Neural cell (in vitro differentiated cells): ENCODE measurements around the gene ENDOD1. TPM values are rescaled to one million over a fixed set of nuclear protein-coding genes. Genes with fewer than 3 reads are reported as not detected.

Experiments
- H2AFZ ChIP-seq: fragments of 200-600, 300-800 bp; sonication (generic), shearing (Covaris generic); 2 replicates; pipeline ENCODE4 v1.6.0; 2014; ENCODE audit warnings: low read depth, mild to moderate bottlenecking, antibody characterized with exemption, low read length, moderate library complexity
- H3F3A ChIP-seq: fragments of 200-600 bp; shearing (Covaris generic); 2 replicates; pipeline ENCODE4 v1.6.1; 2016; ENCODE audit warnings: mild to moderate bottlenecking, moderate library complexity, mixed read lengths, antibody characterized with exemption, low read length; ENCODE audit not compliant: insufficient read depth, poor library complexity, severe bottlenecking
- H3K27ac ChIP-seq: fragments of 200-600, 300-800 bp; sonication (generic), shearing (Covaris generic); 2 replicates; pipeline ENCODE4 v1.5.1; 2014; ENCODE audit warnings: mild to moderate bottlenecking, low read length, moderate library complexity
- H3K27me3 ChIP-seq: fragments of 300-800, 200-600 bp; sonication (generic), shearing (Covaris generic); 2 replicates; pipeline ENCODE4 v1.6.0; 2014; ENCODE audit warnings: mild to moderate bottlenecking, low read depth, low read length, moderate library complexity; ENCODE audit not compliant: insufficient read depth
- H3K36me3 ChIP-seq: fragments of 300-800, 200-600 bp; sonication (generic), shearing (Covaris generic); 2 replicates; pipeline ENCODE4 v1.5.1; 2014; ENCODE audit warnings: mild to moderate bottlenecking, antibody characterized with exemption, low read length, moderate library complexity; ENCODE audit not compliant: insufficient read depth
- H3K4me2 ChIP-seq: fragments of 300-800, 200-600 bp; sonication (generic), shearing (Covaris generic); 2 replicates; pipeline ENCODE4 v1.6.0; 2014; ENCODE audit warnings: mild to moderate bottlenecking, low read length
- H3K4me3 ChIP-seq: fragments of 300-800, 200-600 bp; sonication (generic), shearing (Covaris generic); 2 replicates; pipeline ENCODE4 v1.5.1; 2014; ENCODE audit warnings: mild to moderate bottlenecking, low read length, moderate library complexity
- H3K79me2 ChIP-seq: fragments of 200-600 bp; shearing (Covaris generic); replicated peaks from 2 replicates; pipeline ENCODE4 v1.6.0; 2014; ENCODE audit warnings: mild to moderate bottlenecking, low read length, moderate library complexity; ENCODE audit not compliant: insufficient read depth
- H3K9ac ChIP-seq: fragments of 300-800, 200-600 bp; sonication (generic), shearing (Covaris generic); 2 replicates; pipeline ENCODE4 v1.6.1; 2016; ENCODE audit warnings: mild to moderate bottlenecking, low read length, mixed read lengths
- H3K9me2 ChIP-seq: fragments of 200-600 bp; shearing (Covaris generic); 2 replicates; pipeline ENCODE4 v1.6.1; 2016; ENCODE audit warnings: mild to moderate bottlenecking, low read length, mixed read lengths; ENCODE audit not compliant: insufficient read depth
- H3K9me3 ChIP-seq: fragments of 200-600, 300-800 bp; sonication (generic), shearing (Covaris generic); 2 replicates; pipeline ENCODE4 v1.6.1; 2016; ENCODE audit warnings: mild to moderate bottlenecking, mixed run types, low read length, moderate library complexity, mixed read lengths
- H4K20me1 ChIP-seq: fragments of 200-600 bp; shearing (Covaris generic); 2 replicates; pipeline ENCODE4 v1.6.1; 2016; ENCODE audit warnings: mild to moderate bottlenecking, mixed run types; ENCODE audit not compliant: insufficient read depth
- EP300 ChIP-seq: fragments of 450-650 bp; conservative IDR thresholded peaks from 2 replicates; pipeline ENCODE4 v1.6.1; 2014; ENCODE audit warnings: antibody characterized with exemption, mild to moderate bottlenecking, moderate library complexity; ENCODE audit not compliant: poor library complexity, severe bottlenecking
- EZH2 ChIP-seq: fragments of 200-600, 300-800 bp; shearing (Covaris generic), sonication (generic); IDR thresholded peaks from 2 replicates; pipeline ENCODE4 v1.6.1; 2014; ENCODE audit warnings: antibody characterized with exemption, low read length, borderline replicate concordance, mild to moderate bottlenecking; ENCODE audit not compliant: insufficient read depth, poor library complexity, severe bottlenecking
- MXI1 ChIP-seq: fragments of 450-650 bp; conservative IDR thresholded peaks from 2 replicates; pipeline ENCODE4 v1.6.1; 2014; ENCODE audit warnings: antibody characterized with exemption, mild to moderate bottlenecking; ENCODE audit not compliant: poor library complexity, severe bottlenecking
- POLR2AphosphoS5 ChIP-seq: IDR thresholded peaks from 2 replicates; pipeline ENCODE4 v1.6.1; 2012
- RAD21 ChIP-seq: fragments of 450-650 bp; conservative IDR thresholded peaks from 2 replicates; pipeline ENCODE4 v1.6.1; 2014; ENCODE audit warnings: antibody characterized with exemption, mild to moderate bottlenecking, moderate library complexity
- SMC3 ChIP-seq: fragments of 450-650 bp; conservative IDR thresholded peaks from 2 replicates; pipeline ENCODE4 v1.6.1; 2014; ENCODE audit warnings: antibody characterized with exemption, mild to moderate bottlenecking, moderate library complexity; ENCODE audit not compliant: poor library complexity
- TAF1 ChIP-seq: IDR thresholded peaks from 2 replicates; pipeline ENCODE4 v1.6.1; 2012; ENCODE audit warnings: low read depth
- polyA plus RNA-seq: library from polyadenylated mRNA; depleted of rRNA; stranded (reverse); fragments of >200 nt; gene quantifications from 2 replicates; pipeline ENCODE4 v1.2.3, GENCODE V29; 2014
- TF ChIP-seq, protein P1 (sequence below): IDR thresholded peaks from 2 replicates; pipeline ENCODE4 v1.6.1; 2012; ENCODE audit warnings: borderline replicate concordance
- TF ChIP-seq, protein P2 (sequence below): fragments of 450-650 bp; IDR thresholded peaks from 2 replicates; pipeline ENCODE4 v1.5.1; 2014; ENCODE audit warnings: antibody characterized with exemption, mild to moderate bottlenecking, moderate library complexity; ENCODE audit not compliant: poor library complexity, severe bottlenecking

ENDOD1 gene
- polyA plus RNA-seq, 1 donor from 2014 or later = 4.9 TPM

DNA sequence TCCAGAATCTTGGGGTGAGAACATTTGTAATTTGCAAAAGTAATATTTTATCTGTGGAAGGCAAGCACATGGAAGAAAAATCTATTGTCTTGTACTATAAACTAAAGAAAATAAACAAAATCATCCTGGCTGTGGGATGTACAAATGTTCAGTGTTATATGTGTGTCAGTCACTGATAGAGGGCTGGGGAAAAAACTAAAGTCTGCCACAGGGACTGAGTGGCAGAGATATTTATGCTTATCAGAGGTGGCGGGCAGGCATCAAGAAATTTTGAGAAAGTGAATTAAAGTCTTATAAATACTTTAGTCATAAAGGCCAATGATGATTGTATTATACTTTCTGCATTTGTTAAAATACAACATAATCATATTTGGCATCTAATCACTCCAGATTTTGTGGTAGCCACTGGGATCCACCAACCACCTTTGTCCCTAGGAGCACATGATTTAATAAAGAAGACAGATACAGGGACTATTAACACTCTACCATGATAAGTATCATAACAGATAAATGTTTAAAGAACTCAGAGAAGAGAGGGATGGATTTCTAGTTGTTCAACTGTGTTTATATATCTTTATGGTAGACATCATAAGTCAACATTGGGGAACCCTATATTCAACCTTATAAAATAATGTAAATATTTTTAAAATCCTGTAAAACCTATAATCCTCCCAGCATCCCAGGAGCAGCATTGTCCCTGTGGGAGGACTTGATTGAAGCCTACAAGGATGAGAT is 2.6 kb upstream of the ENDOD1 start:
- H3K27ac ChIP-seq = no peak overlapping the region
- H3F3A ChIP-seq = peaks cover 9% of the 10 kb centered on the region
- no peaks in the 10 kb centered on the region for H4K20me1 ChIP-seq
- TF ChIP-seq, protein P1, sequence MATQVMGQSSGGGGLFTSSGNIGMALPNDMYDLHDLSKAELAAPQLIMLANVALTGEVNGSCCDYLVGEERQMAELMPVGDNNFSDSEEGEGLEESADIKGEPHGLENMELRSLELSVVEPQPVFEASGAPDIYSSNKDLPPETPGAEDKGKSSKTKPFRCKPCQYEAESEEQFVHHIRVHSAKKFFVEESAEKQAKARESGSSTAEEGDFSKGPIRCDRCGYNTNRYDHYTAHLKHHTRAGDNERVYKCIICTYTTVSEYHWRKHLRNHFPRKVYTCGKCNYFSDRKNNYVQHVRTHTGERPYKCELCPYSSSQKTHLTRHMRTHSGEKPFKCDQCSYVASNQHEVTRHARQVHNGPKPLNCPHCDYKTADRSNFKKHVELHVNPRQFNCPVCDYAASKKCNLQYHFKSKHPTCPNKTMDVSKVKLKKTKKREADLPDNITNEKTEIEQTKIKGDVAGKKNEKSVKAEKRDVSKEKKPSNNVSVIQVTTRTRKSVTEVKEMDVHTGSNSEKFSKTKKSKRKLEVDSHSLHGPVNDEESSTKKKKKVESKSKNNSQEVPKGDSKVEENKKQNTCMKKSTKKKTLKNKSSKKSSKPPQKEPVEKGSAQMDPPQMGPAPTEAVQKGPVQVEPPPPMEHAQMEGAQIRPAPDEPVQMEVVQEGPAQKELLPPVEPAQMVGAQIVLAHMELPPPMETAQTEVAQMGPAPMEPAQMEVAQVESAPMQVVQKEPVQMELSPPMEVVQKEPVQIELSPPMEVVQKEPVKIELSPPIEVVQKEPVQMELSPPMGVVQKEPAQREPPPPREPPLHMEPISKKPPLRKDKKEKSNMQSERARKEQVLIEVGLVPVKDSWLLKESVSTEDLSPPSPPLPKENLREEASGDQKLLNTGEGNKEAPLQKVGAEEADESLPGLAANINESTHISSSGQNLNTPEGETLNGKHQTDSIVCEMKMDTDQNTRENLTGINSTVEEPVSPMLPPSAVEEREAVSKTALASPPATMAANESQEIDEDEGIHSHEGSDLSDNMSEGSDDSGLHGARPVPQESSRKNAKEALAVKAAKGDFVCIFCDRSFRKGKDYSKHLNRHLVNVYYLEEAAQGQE = no peak
- TF ChIP-seq, protein P2, sequence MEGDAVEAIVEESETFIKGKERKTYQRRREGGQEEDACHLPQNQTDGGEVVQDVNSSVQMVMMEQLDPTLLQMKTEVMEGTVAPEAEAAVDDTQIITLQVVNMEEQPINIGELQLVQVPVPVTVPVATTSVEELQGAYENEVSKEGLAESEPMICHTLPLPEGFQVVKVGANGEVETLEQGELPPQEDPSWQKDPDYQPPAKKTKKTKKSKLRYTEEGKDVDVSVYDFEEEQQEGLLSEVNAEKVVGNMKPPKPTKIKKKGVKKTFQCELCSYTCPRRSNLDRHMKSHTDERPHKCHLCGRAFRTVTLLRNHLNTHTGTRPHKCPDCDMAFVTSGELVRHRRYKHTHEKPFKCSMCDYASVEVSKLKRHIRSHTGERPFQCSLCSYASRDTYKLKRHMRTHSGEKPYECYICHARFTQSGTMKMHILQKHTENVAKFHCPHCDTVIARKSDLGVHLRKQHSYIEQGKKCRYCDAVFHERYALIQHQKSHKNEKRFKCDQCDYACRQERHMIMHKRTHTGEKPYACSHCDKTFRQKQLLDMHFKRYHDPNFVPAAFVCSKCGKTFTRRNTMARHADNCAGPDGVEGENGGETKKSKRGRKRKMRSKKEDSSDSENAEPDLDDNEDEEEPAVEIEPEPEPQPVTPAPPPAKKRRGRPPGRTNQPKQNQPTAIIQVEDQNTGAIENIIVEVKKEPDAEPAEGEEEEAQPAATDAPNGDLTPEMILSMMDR = no peak
- TF ChIP-seq EZH2 = no peak
- TF ChIP-seq TAF1 = no peak
- H3K79me2 ChIP-seq = no peaks in the 10 kb centered on the region
- no peak overlapping the region for H3K4me3 ChIP-seq
- no peaks in the 10 kb centered on the region for H3K36me3 ChIP-seq
- no peaks in the 10 kb centered on the region for H3K9me3 ChIP-seq
- H2AFZ ChIP-seq = no peak overlapping the region
- no peaks in the 10 kb centered on the region for H3K27me3 ChIP-seq
- no peak overlapping the region for H3K9ac ChIP-seq
- no peaks in the 10 kb centered on the region for H3K9me2 ChIP-seq
- H3K4me2 ChIP-seq = no peak overlapping the region

DNA sequence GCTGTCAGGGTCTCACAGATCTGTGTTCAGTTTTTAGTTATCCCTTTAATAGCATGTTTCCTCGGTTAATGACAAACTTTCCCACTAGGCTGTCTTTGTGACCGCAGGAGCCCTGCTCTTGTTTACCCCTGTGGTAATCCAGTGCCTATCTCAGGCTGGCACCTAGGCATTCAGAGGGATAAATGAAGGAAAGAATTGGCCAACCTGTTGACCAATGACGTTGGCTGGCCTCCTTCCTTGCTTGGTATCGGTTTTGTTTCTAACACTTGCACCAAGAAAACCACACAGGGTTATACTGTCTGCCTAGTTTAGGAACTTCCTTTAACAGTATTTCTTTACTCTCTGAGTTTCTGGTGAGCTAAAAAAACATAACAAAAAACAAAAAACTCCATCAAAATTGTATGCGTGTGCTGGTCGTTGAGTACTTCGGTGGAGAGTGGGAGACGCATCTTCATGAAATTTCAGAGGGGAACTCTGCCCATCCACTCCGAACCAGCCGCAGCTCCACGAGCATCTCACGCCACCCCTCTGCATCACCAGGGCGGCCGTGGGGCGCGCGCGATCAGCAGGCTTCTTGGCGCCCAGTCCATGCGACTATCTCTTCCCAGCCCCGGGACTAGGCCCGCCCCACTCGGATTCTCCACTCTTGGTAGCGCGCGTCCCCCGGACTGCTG is 563 bp upstream of the ENDOD1 start:
- Histone ChIP-seq H3F3A (peaks cover 9% of the 10 kb centered on the region), H3K27me3 (no peaks in the 10 kb centered on the region), H3K79me2 (no peaks in the 10 kb centered on the region), H4K20me1 (no peaks in the 10 kb centered on the region), H3K4me3 (peak overlapping the region; percentile 93), H2AFZ (peak overlapping the region; percentile 61), H3K36me3 (no peaks in the 10 kb centered on the region), H3K9me3 (no peaks in the 10 kb centered on the region), H3K9ac (peak overlapping the region; percentile 69), H3K27ac (peak overlapping the region; percentile 56), H3K4me2 (peak overlapping the region; percentile 39), H3K9me2 (no peaks in the 10 kb centered on the region)
- TF ChIP-seq EP300 (no peak), SMC3 (no peak), POLR2AphosphoS5 (no peak), EZH2 (no peak), MXI1 (no peak), RAD21 (no peak), TAF1 (no peak)
- TF ChIP-seq, protein P2 = no peak
- TF ChIP-seq, protein P1 = no peak
